Measurements from ENCODE around the gene PNPLA1.

DNA sequence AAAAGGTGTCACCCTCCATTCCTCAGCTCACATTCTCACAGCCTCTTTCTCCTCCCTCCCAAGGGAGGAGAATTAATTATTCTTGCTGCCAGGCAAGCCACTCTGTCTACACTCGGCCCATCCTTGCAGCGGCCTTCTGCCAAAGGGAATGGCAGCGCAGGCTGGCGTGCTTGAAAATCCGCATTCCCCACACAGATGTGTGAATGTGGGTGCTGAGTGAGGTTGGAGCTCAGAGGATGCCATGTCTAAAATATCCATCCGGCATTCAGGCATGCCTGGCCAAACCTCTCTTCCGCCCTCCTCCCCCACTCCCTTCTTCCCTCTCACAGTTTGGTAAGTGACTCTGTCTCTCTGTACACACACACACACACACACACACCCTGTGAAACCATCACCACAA lies 27.7 kb downstream of the PNPLA1 start:
- no peak for TF ChIP-seq POLR2A (IDR thresholded peaks at IDR 0.05)
- TF ChIP-seq, protein P1, sequence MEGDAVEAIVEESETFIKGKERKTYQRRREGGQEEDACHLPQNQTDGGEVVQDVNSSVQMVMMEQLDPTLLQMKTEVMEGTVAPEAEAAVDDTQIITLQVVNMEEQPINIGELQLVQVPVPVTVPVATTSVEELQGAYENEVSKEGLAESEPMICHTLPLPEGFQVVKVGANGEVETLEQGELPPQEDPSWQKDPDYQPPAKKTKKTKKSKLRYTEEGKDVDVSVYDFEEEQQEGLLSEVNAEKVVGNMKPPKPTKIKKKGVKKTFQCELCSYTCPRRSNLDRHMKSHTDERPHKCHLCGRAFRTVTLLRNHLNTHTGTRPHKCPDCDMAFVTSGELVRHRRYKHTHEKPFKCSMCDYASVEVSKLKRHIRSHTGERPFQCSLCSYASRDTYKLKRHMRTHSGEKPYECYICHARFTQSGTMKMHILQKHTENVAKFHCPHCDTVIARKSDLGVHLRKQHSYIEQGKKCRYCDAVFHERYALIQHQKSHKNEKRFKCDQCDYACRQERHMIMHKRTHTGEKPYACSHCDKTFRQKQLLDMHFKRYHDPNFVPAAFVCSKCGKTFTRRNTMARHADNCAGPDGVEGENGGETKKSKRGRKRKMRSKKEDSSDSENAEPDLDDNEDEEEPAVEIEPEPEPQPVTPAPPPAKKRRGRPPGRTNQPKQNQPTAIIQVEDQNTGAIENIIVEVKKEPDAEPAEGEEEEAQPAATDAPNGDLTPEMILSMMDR (IDR thresholded peaks at IDR 0.05), result no peak
